Measurements from ENCODE around the gene ITGAD. TPM values are rescaled to one million over a fixed set of nuclear protein-coding genes. Genes with fewer than 3 reads are reported as not detected.

Gene ITGAD
- total RNA-seq, 1 experiment from 2014 or later: not detected

- intact Hi-C loops (cut with micrococcal nuclease): no loop called here
- no peak within 1 kb of the TSS for H2AFZ ChIP-seq (ENCODE audit: low read length)
- H3K27me3 ChIP-seq (ENCODE audit: low read length): no peaks in the 10 kb centered on the region; the same call in 1 of the 2 replicates
- H3K36me3 ChIP-seq (ENCODE audit: low read depth, low read length): no peaks in the 10 kb centered on the region
- H4K20me1 ChIP-seq (ENCODE audit: low read length): no peaks in the 10 kb centered on the region
- H3K9me2 ChIP-seq (replicated peaks; ENCODE audit: low read length): no peaks in the 10 kb centered on the region
- DNase-seq: peak; percentile 3
- 0 out of 2 replicates have a peak, but pooled peaks have one; percentile 27 for ATAC-seq
- H3K4me1 ChIP-seq (ENCODE audit: insufficient read depth, low read length): no peaks in the 10 kb centered on the region
- ChIA-PET POLR2A (ENCODE audit: unreplicated experiment) (no interaction called here), CTCF (no interaction called here)
- no peaks in the 10 kb centered on the region for H3F3A ChIP-seq (ENCODE audit: low read length, unreplicated experiment)
- no TSS peak for BruUV-seq (replicated peaks)
- H3K27ac ChIP-seq (ENCODE audit: low read length): no peak within 1 kb of the TSS
- no peak within 1 kb of the TSS for H3K9ac ChIP-seq (ENCODE audit: low read length)
- H3K4me2 ChIP-seq (ENCODE audit: low read length): no peak within 1 kb of the TSS
- no peaks in the 10 kb centered on the region for H3K9me3 ChIP-seq (ENCODE audit: low read length)
- H3K4me3 ChIP-seq (ENCODE audit: low read length): no peak within 1 kb of the TSS
- TF ChIP-seq, protein P1, sequence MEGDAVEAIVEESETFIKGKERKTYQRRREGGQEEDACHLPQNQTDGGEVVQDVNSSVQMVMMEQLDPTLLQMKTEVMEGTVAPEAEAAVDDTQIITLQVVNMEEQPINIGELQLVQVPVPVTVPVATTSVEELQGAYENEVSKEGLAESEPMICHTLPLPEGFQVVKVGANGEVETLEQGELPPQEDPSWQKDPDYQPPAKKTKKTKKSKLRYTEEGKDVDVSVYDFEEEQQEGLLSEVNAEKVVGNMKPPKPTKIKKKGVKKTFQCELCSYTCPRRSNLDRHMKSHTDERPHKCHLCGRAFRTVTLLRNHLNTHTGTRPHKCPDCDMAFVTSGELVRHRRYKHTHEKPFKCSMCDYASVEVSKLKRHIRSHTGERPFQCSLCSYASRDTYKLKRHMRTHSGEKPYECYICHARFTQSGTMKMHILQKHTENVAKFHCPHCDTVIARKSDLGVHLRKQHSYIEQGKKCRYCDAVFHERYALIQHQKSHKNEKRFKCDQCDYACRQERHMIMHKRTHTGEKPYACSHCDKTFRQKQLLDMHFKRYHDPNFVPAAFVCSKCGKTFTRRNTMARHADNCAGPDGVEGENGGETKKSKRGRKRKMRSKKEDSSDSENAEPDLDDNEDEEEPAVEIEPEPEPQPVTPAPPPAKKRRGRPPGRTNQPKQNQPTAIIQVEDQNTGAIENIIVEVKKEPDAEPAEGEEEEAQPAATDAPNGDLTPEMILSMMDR (conservative IDR thresholded peaks at IDR 0.05; ENCODE audit: low read depth, low read length): no peak
- TF ChIP-seq EZH2 (IDR thresholded peaks at IDR 0.05; ENCODE audit: low read length, unreplicated experiment): no peak
- no peak for TF ChIP-seq EZH2phosphoT487 (IDR thresholded peaks at IDR 0.05; ENCODE audit: borderline replicate concordance, low read length)
- H3K79me2 ChIP-seq (ENCODE audit: low read length): no peaks in the 10 kb centered on the region
Measured at GRCh38 chr16:31354394-31355291, 38.5 kb upstream of the ITGAD start, which contains the start of gene ITGAX. ITGAX (plus strand) TSS chr16:31355176; CDS start chr16:31355255, 79 bp downstream.

- Histone ChIP-seq H3F3A (ENCODE audit: low read length, unreplicated experiment) (no peaks in the 10 kb centered on the region), H3K27ac (ENCODE audit: low read length) (no peak overlapping the region), H3K9ac (ENCODE audit: low read length) (no peak overlapping the region), H3K27me3 (ENCODE audit: low read length) (no peaks in the 10 kb centered on the region; the same call in 1 of the 2 replicates), H3K9me2 (replicated peaks; ENCODE audit: low read length) (no peaks in the 10 kb centered on the region), H3K79me2 (ENCODE audit: low read length) (no peaks in the 10 kb centered on the region), H4K20me1 (ENCODE audit: low read length) (no peaks in the 10 kb centered on the region), H2AFZ (ENCODE audit: low read length) (no peak overlapping the region), H3K4me2 (ENCODE audit: low read length) (no peak overlapping the region), H3K36me3 (ENCODE audit: low read depth, low read length) (no peaks in the 10 kb centered on the region), H3K4me3 (ENCODE audit: low read length) (no peak overlapping the region), H3K4me1 (ENCODE audit: insufficient read depth, low read length) (no peaks in the 10 kb centered on the region), H3K9me3 (ENCODE audit: low read length) (no peaks in the 10 kb centered on the region)
- BruUV-seq (replicated peaks): no TSS peak
- intact Hi-C loops (cut with micrococcal nuclease): no loop called here
- POLR2A ChIA-PET (ENCODE audit: unreplicated experiment): no interaction called here
- ATAC-seq (no peak), DNase-seq (no peak)
- CTCF ChIA-PET: interaction anchor here (0.7 kb wide), 1 partner anchor 22 kb away, joined by 4 read pairs; no protein-coding TSS in a partner anchor
- TF ChIP-seq EZH2phosphoT487 (IDR thresholded peaks at IDR 0.05; ENCODE audit: borderline replicate concordance, low read length): no peak
- TF ChIP-seq, protein P1 (conservative IDR thresholded peaks at IDR 0.05; ENCODE audit: low read depth, low read length): no peak
- TF ChIP-seq EZH2 (IDR thresholded peaks at IDR 0.05; ENCODE audit: low read length, unreplicated experiment): no peak
Measured at GRCh38 chr16:31355431-31356100, 37.6 kb upstream of the ITGAD start.

Measured in PC-3 (cell line).